Activated T-helper 17 cell treated with anti-CD3 and anti-CD28 coated beads, Interleukin-2, amount 50 U/mL, for 72 hours (primary cell): ENCODE results near the gene AKAP6. TPM values are rescaled to one million over a fixed set of nuclear protein-coding genes. Genes with fewer than 3 reads are reported as not detected.
"Not testable (repeated sequence)": the region's sequence is repeated elsewhere in the genome, so short reads cannot be mapped to it uniquely, and the experiment has no call there.

Experiments
- ATAC-seq: fragments of 150-1000 bp; cut with Tn5 transposase; replicated peaks from 2 replicates; pipeline ENCODE4 v1.10.0; 2021; ENCODE audit warnings: mild to moderate bottlenecking, moderate library complexity
- H3K27ac Mint-ChIP-seq: one replicate; pipeline ENCODE4 v1.8.0; 2022; ENCODE audit warnings: mixed read lengths
- H3K27me3 Mint-ChIP-seq: one replicate; pipeline ENCODE4 v1.8.0; 2022; ENCODE audit warnings: mixed read lengths
- H3K36me3 Mint-ChIP-seq: one replicate; pipeline ENCODE4 v1.8.0; 2022; ENCODE audit warnings: low read depth, mild to moderate bottlenecking, mixed read lengths
- H3K4me1 Mint-ChIP-seq: one replicate; pipeline ENCODE4 v1.8.0; 2022; ENCODE audit warnings: mixed read lengths
- H3K4me3 Mint-ChIP-seq: one replicate; pipeline ENCODE4 v1.8.0; 2022; ENCODE audit warnings: mild to moderate bottlenecking, mixed read lengths
- H3K9me3 Mint-ChIP-seq: one replicate; pipeline ENCODE4 v1.8.0; 2022; ENCODE audit warnings: mixed read lengths
- total RNA-seq, 2 donors: library from RNA; stranded (reverse); gene quantifications; one replicate each; pipeline ENCODE4 v1.2.3, GENCODE V29; 2022

The AKAP6 gene
- total RNA-seq, 2 donors from 2014 or later, result 1.1 to 2.1 TPM

GRCh38 chr14:32756173-32756572 is 427.1 kb downstream of the AKAP6 start:
- H3K36me3 Mint-ChIP-seq, result no peaks in the 10 kb centered on the region
- no peak overlapping the region for H3K27ac Mint-ChIP-seq
- no peak for ATAC-seq
- H3K9me3 Mint-ChIP-seq, result peaks cover 9% of the 10 kb centered on the region
- H3K4me1 Mint-ChIP-seq, result no peaks in the 10 kb centered on the region
- H3K4me3 Mint-ChIP-seq, result no peak overlapping the region
- peaks cover 3% of the 10 kb centered on the region for H3K27me3 Mint-ChIP-seq

- Mint-ChIP-seq H3K9me3 (peaks cover 9% of the 10 kb centered on the region), H3K27ac (no peak overlapping the region), H3K27me3 (peaks cover 3% of the 10 kb centered on the region), H3K4me3 (no peak overlapping the region), H3K4me1 (no peaks in the 10 kb centered on the region), H3K36me3 (no peaks in the 10 kb centered on the region)
- ATAC-seq, result no peak
Observed at GRCh38 chr14:32756775-32757174, 427.7 kb downstream of the AKAP6 start.

GRCh38 chr14:32757568-32757967 is 428.5 kb downstream of the AKAP6 start:
- peaks cover 3% of the 10 kb centered on the region for H3K27me3 Mint-ChIP-seq
- no peaks in the 10 kb centered on the region for H3K36me3 Mint-ChIP-seq
- peaks cover 9% of the 10 kb centered on the region for H3K9me3 Mint-ChIP-seq
- no peak overlapping the region for H3K27ac Mint-ChIP-seq
- no peaks in the 10 kb centered on the region for H3K4me1 Mint-ChIP-seq
- no peak overlapping the region for H3K4me3 Mint-ChIP-seq
- ATAC-seq, result no peak

GRCh38 chr14:32761381-32761968 is 432.4 kb downstream of the AKAP6 start:
- H3K27me3 Mint-ChIP-seq, result peaks cover 3% of the 10 kb centered on the region
- no peaks in the 10 kb centered on the region for H3K4me1 Mint-ChIP-seq
- peaks cover 9% of the 10 kb centered on the region for H3K9me3 Mint-ChIP-seq
- no peak overlapping the region for H3K4me3 Mint-ChIP-seq
- H3K27ac Mint-ChIP-seq, result no peak overlapping the region
- no peak for ATAC-seq
- no peaks in the 10 kb centered on the region for H3K36me3 Mint-ChIP-seq

- H3K4me3 Mint-ChIP-seq, result no peak overlapping the region
- peaks cover 4% of the 10 kb centered on the region for H3K9me3 Mint-ChIP-seq
- no peaks in the 10 kb centered on the region for H3K36me3 Mint-ChIP-seq
- ATAC-seq, result no peak
- no peak overlapping the region for H3K27ac Mint-ChIP-seq
- peaks cover 3% of the 10 kb centered on the region for H3K27me3 Mint-ChIP-seq
- H3K4me1 Mint-ChIP-seq, result no peaks in the 10 kb centered on the region
Observed at GRCh38 chr14:32762886-32763285, 433.8 kb downstream of the AKAP6 start.

GRCh38 chr14:32763673-32764072 is 434.6 kb downstream of the AKAP6 start:
- ATAC-seq, result no peak
- Mint-ChIP-seq H3K9me3 (peaks cover 4% of the 10 kb centered on the region), H3K27ac (no peak overlapping the region), H3K36me3 (no peaks in the 10 kb centered on the region), H3K4me3 (no peak overlapping the region), H3K4me1 (no peaks in the 10 kb centered on the region), H3K27me3 (peaks cover 3% of the 10 kb centered on the region)

GRCh38 chr14:32764131-32764530 is 435.0 kb downstream of the AKAP6 start:
- Mint-ChIP-seq H3K27me3 (peaks cover 3% of the 10 kb centered on the region), H3K4me3 (no peak overlapping the region), H3K4me1 (no peaks in the 10 kb centered on the region), H3K27ac (no peak overlapping the region), H3K36me3 (no peaks in the 10 kb centered on the region), H3K9me3 (peaks cover 4% of the 10 kb centered on the region)
- no peak for ATAC-seq

- H3K36me3 Mint-ChIP-seq, result no peaks in the 10 kb centered on the region
- no peaks in the 10 kb centered on the region for H3K9me3 Mint-ChIP-seq
- no peak for ATAC-seq
- H3K4me3 Mint-ChIP-seq, result no peak overlapping the region
- H3K27me3 Mint-ChIP-seq, result no peaks in the 10 kb centered on the region
- no peak overlapping the region for H3K27ac Mint-ChIP-seq
- no peaks in the 10 kb centered on the region for H3K4me1 Mint-ChIP-seq
Observed at GRCh38 chr14:32770422-32770821, 441.3 kb downstream of the AKAP6 start.

GRCh38 chr14:32774214-32774613 is 445.1 kb downstream of the AKAP6 start:
- Mint-ChIP-seq H3K27me3 (peaks cover 4% of the 10 kb centered on the region), H3K27ac (no peak overlapping the region), H3K9me3 (peaks cover 4% of the 10 kb centered on the region), H3K4me1 (no peaks in the 10 kb centered on the region), H3K4me3 (no peak overlapping the region), H3K36me3 (no peaks in the 10 kb centered on the region)
- ATAC-seq, result no peak

- Mint-ChIP-seq H3K4me3 (no peak overlapping the region), H3K9me3 (peaks cover 4% of the 10 kb centered on the region), H3K27ac (no peak overlapping the region), H3K4me1 (no peaks in the 10 kb centered on the region), H3K27me3 (peaks cover 4% of the 10 kb centered on the region), H3K36me3 (no peaks in the 10 kb centered on the region)
- ATAC-seq, result no peak
Observed at GRCh38 chr14:32779840-32780239, 450.7 kb downstream of the AKAP6 start.

- H3K4me3 Mint-ChIP-seq, result no peak overlapping the region
- ATAC-seq, result no peak
- no peak overlapping the region for H3K27ac Mint-ChIP-seq
Observed at GRCh38 chr14:32784405-32784804, 455.3 kb downstream of the AKAP6 start.

GRCh38 chr14:32785585-32785984 is 456.5 kb downstream of the AKAP6 start:
- H3K27me3 Mint-ChIP-seq, result no peaks in the 10 kb centered on the region
- H3K36me3 Mint-ChIP-seq, result no peaks in the 10 kb centered on the region
- no peak for ATAC-seq
- H3K4me3 Mint-ChIP-seq, result no peak overlapping the region
- no peak overlapping the region for H3K27ac Mint-ChIP-seq
- H3K4me1 Mint-ChIP-seq, result no peaks in the 10 kb centered on the region
- H3K9me3 Mint-ChIP-seq, result peaks cover 9% of the 10 kb centered on the region

More at GRCh38 chr14:32784405-32784804, 455.3 kb downstream of the AKAP6 start:
- H3K27me3 Mint-ChIP-seq, result no peaks in the 10 kb centered on the region
- H3K36me3 Mint-ChIP-seq, result no peaks in the 10 kb centered on the region
- H3K9me3 Mint-ChIP-seq, result peaks cover 3% of the 10 kb centered on the region
- H3K4me1 Mint-ChIP-seq, result no peaks in the 10 kb centered on the region

GRCh38 chr14:32786886-32787285 is 457.8 kb downstream of the AKAP6 start:
- H3K4me3 Mint-ChIP-seq, result no peak overlapping the region
- no peaks in the 10 kb centered on the region for H3K4me1 Mint-ChIP-seq
- H3K36me3 Mint-ChIP-seq, result no peaks in the 10 kb centered on the region
- peaks cover 9% of the 10 kb centered on the region for H3K9me3 Mint-ChIP-seq
- no peak overlapping the region for H3K27ac Mint-ChIP-seq
- H3K27me3 Mint-ChIP-seq, result no peaks in the 10 kb centered on the region
- no peak for ATAC-seq

GRCh38 chr14:32793033-32793432 is 463.9 kb downstream of the AKAP6 start:
- H3K27me3 Mint-ChIP-seq, H3K4me1 Mint-ChIP-seq, H3K4me3 Mint-ChIP-seq, H3K36me3 Mint-ChIP-seq, H3K27ac Mint-ChIP-seq, ATAC-seq: not testable (repeated sequence)
- peaks cover 28% of the 10 kb centered on the region for H3K9me3 Mint-ChIP-seq

GRCh38 chr14:32800320-32800719 is 471.2 kb downstream of the AKAP6 start:
- Mint-ChIP-seq H3K9me3 (peaks cover 33% of the 10 kb centered on the region), H3K27ac (no peak overlapping the region)
- ATAC-seq, result no peak

GRCh38 chr14:32802295-32802694 is 473.2 kb downstream of the AKAP6 start:
- peaks cover 37% of the 10 kb centered on the region for H3K9me3 Mint-ChIP-seq
- no peak overlapping the region for H3K4me3 Mint-ChIP-seq
- ATAC-seq, result no peak
- H3K36me3 Mint-ChIP-seq, result no peaks in the 10 kb centered on the region
- no peaks in the 10 kb centered on the region for H3K27me3 Mint-ChIP-seq
- no peaks in the 10 kb centered on the region for H3K4me1 Mint-ChIP-seq
- no peak overlapping the region for H3K27ac Mint-ChIP-seq

More at GRCh38 chr14:32800320-32800719, 471.2 kb downstream of the AKAP6 start:
- no peaks in the 10 kb centered on the region for H3K27me3 Mint-ChIP-seq
- H3K4me3 Mint-ChIP-seq, result no peak overlapping the region
- H3K4me1 Mint-ChIP-seq, result no peaks in the 10 kb centered on the region
- no peaks in the 10 kb centered on the region for H3K36me3 Mint-ChIP-seq
